Measurements from ENCODE around the gene TSPEAR.
"Not testable (repeated sequence)": the region's sequence is repeated elsewhere in the genome, so short reads cannot be mapped to it uniquely, and the experiment has no call there.

Gene TSPEAR

GRCh38 chr21:44666401-44667320 lies 44.7 kb downstream of the TSPEAR start, which contains the start of gene KRTAP12-2:
KRTAP12-2 (minus strand) TSS chr21:44666927; CDS start chr21:44666886, 41 bp downstream.
- H3K9me3 ChIP-seq (ENCODE audit: control insufficient read depth in 1 of 2, low read length in 2 of 2): peaks cover 0 to 5% of the 10 kb centered on the region in 2 donors
- H3K9ac ChIP-seq (ENCODE audit: low read depth in 1 of 2, low read length in 2 of 2): no peak within 1 kb of the TSS
- no peak within 1 kb of the TSS for H3K27ac ChIP-seq (ENCODE audit: low read depth, low read length)
- no peaks in the 10 kb centered on the region for H3K4me1 ChIP-seq (ENCODE audit: control insufficient read depth in 1 of 2, insufficient read depth in 2 of 2, low read length in 2 of 2)
- no peak within 1 kb of the TSS for H3K4me3 ChIP-seq (ENCODE audit: low read depth in 1 of 2, low read length in 2 of 2)
- H3K27me3 ChIP-seq (ENCODE audit: control insufficient read depth in 1 of 2, insufficient read depth in 2 of 2, low read length in 2 of 2): peaks cover 0 to 3% of the 10 kb centered on the region in 2 donors
- no peaks in the 10 kb centered on the region for H3K36me3 ChIP-seq (ENCODE audit: control insufficient read depth in 1 of 2, insufficient read depth in 2 of 2, low read length in 2 of 2)

- Histone ChIP-seq H3K27me3 (ENCODE audit: control insufficient read depth in 1 of 2, insufficient read depth in 2 of 2, low read length in 2 of 2) (peaks cover 0 to 3% of the 10 kb centered on the region in 2 donors), H3K36me3 (ENCODE audit: control insufficient read depth in 1 of 2, insufficient read depth in 2 of 2, low read length in 2 of 2) (no peaks in the 10 kb centered on the region), H3K9ac (ENCODE audit: low read depth in 1 of 2, low read length in 2 of 2) (no peak overlapping the region), H3K9me3 (ENCODE audit: control insufficient read depth in 1 of 2, low read length in 2 of 2) (no peaks in the 10 kb centered on the region), H3K27ac (ENCODE audit: low read depth, low read length) (no peak overlapping the region), H3K4me1 (ENCODE audit: control insufficient read depth in 1 of 2, insufficient read depth in 2 of 2, low read length in 2 of 2) (no peaks in the 10 kb centered on the region), H3K4me3 (ENCODE audit: low read depth in 1 of 2, low read length in 2 of 2) (no peak overlapping the region)
These were observed 46.7 kb downstream of the TSPEAR start for GRCh38 chr21:44664691-44665090.

- not testable (repeated sequence) for H3K9ac ChIP-seq (ENCODE audit: low read depth in 1 of 2, low read length in 2 of 2)
These were observed 49.8 kb downstream of the TSPEAR start for GRCh38 chr21:44661567-44661966.

GRCh38 chr21:44658913-44659595 lies 52.3 kb downstream of the TSPEAR start:
- Histone ChIP-seq H3K9me3 (ENCODE audit: control insufficient read depth in 1 of 2, low read length in 2 of 2) (no peaks in the 10 kb centered on the region), H3K9ac (ENCODE audit: low read depth in 1 of 2, low read length in 2 of 2) (no peak overlapping the region), H3K36me3 (ENCODE audit: control insufficient read depth in 1 of 2, insufficient read depth in 2 of 2, low read length in 2 of 2) (no peaks in the 10 kb centered on the region), H3K4me1 (ENCODE audit: control insufficient read depth in 1 of 2, insufficient read depth in 2 of 2, low read length in 2 of 2) (peaks cover 0 to 4% of the 10 kb centered on the region in 2 donors), H3K27ac (ENCODE audit: low read depth, low read length) (no peak overlapping the region), H3K4me3 (ENCODE audit: low read depth in 1 of 2, low read length in 2 of 2) (no peak overlapping the region), H3K27me3 (ENCODE audit: control insufficient read depth in 1 of 2, insufficient read depth in 2 of 2, low read length in 2 of 2) (no peaks in the 10 kb centered on the region)

More at GRCh38 chr21:44661567-44661966, 49.8 kb downstream of the TSPEAR start:
- not testable (repeated sequence) for H3K4me1 ChIP-seq (ENCODE audit: control insufficient read depth in 1 of 2, insufficient read depth in 2 of 2, low read length in 2 of 2); H3K4me3 ChIP-seq (ENCODE audit: low read depth in 1 of 2, low read length in 2 of 2); H3K9me3 ChIP-seq (ENCODE audit: control insufficient read depth in 1 of 2, low read length in 2 of 2); H3K27ac ChIP-seq (ENCODE audit: low read depth, low read length); H3K27me3 ChIP-seq (ENCODE audit: control insufficient read depth in 1 of 2, insufficient read depth in 2 of 2, low read length in 2 of 2); H3K36me3 ChIP-seq (ENCODE audit: control insufficient read depth in 1 of 2, insufficient read depth in 2 of 2, low read length in 2 of 2)

- no peak overlapping the region for H3K4me3 ChIP-seq (ENCODE audit: low read depth in 1 of 2, low read length in 2 of 2)
- peaks cover 0 to 4% of the 10 kb centered on the region in 2 donors for H3K4me1 ChIP-seq (ENCODE audit: control insufficient read depth in 1 of 2, insufficient read depth in 2 of 2, low read length in 2 of 2)
- H3K9me3 ChIP-seq (ENCODE audit: control insufficient read depth in 1 of 2, low read length in 2 of 2): no peaks in the 10 kb centered on the region
- H3K27ac ChIP-seq (ENCODE audit: low read depth, low read length): no peak overlapping the region
- H3K9ac ChIP-seq (ENCODE audit: low read depth in 1 of 2, low read length in 2 of 2): no peak overlapping the region
- H3K36me3 ChIP-seq (ENCODE audit: control insufficient read depth in 1 of 2, insufficient read depth in 2 of 2, low read length in 2 of 2): no peaks in the 10 kb centered on the region
- no peaks in the 10 kb centered on the region for H3K27me3 ChIP-seq (ENCODE audit: control insufficient read depth in 1 of 2, insufficient read depth in 2 of 2, low read length in 2 of 2)
These were observed 52.8 kb downstream of the TSPEAR start for GRCh38 chr21:44658541-44658910.

GRCh38 chr21:44657635-44658540 lies 53.5 kb downstream of the TSPEAR start, which contains the start of gene KRTAP12-3:
KRTAP12-3 (plus strand) TSS chr21:44657932; CDS start chr21:44657980, 48 bp downstream.
- H3K27ac ChIP-seq (ENCODE audit: low read depth, low read length): peak within 1 kb of the TSS; percentile 28
- no peaks in the 10 kb centered on the region for H3K9me3 ChIP-seq (ENCODE audit: control insufficient read depth in 1 of 2, low read length in 2 of 2)
- no peaks in the 10 kb centered on the region for H3K36me3 ChIP-seq (ENCODE audit: control insufficient read depth in 1 of 2, insufficient read depth in 2 of 2, low read length in 2 of 2)
- H3K9ac ChIP-seq (ENCODE audit: low read depth in 1 of 2, low read length in 2 of 2): peak within 1 kb of the TSS in 1 of 2 donors; percentile 4
- peaks cover 0 to 4% of the 10 kb centered on the region in 2 donors for H3K4me1 ChIP-seq (ENCODE audit: control insufficient read depth in 1 of 2, insufficient read depth in 2 of 2, low read length in 2 of 2)
- no peaks in the 10 kb centered on the region for H3K27me3 ChIP-seq (ENCODE audit: control insufficient read depth in 1 of 2, insufficient read depth in 2 of 2, low read length in 2 of 2)
- H3K4me3 ChIP-seq (ENCODE audit: low read depth in 1 of 2, low read length in 2 of 2): no peak within 1 kb of the TSS

- Histone ChIP-seq H3K27ac (ENCODE audit: low read depth, low read length) (no peak overlapping the region), H3K9me3 (ENCODE audit: control insufficient read depth in 1 of 2, low read length in 2 of 2) (no peaks in the 10 kb centered on the region), H3K27me3 (ENCODE audit: control insufficient read depth in 1 of 2, insufficient read depth in 2 of 2, low read length in 2 of 2) (no peaks in the 10 kb centered on the region), H3K4me1 (ENCODE audit: control insufficient read depth in 1 of 2, insufficient read depth in 2 of 2, low read length in 2 of 2) (peaks cover 0 to 4% of the 10 kb centered on the region in 2 donors), H3K4me3 (ENCODE audit: low read depth in 1 of 2, low read length in 2 of 2) (no peak overlapping the region), H3K9ac (ENCODE audit: low read depth in 1 of 2, low read length in 2 of 2) (peak overlapping the region in 1 of 2 donors; percentile 4), H3K36me3 (ENCODE audit: control insufficient read depth in 1 of 2, insufficient read depth in 2 of 2, low read length in 2 of 2) (no peaks in the 10 kb centered on the region)
These were observed 54.5 kb downstream of the TSPEAR start for GRCh38 chr21:44656868-44657267.

- no peak within 1 kb of the TSS for H3K27ac ChIP-seq (ENCODE audit: low read depth, low read length)
- no peak within 1 kb of the TSS for H3K4me3 ChIP-seq (ENCODE audit: low read depth in 1 of 2, low read length in 2 of 2)
These were observed 56.7 kb downstream of the TSPEAR start, which contains the start of gene KRTAP12-4 for GRCh38 chr21:44654576-44655175. KRTAP12-4 (minus strand) TSS chr21:44654659; CDS start chr21:44654614, 45 bp downstream.

More at GRCh38 chr21:44654576-44655175, 56.7 kb downstream of the TSPEAR start, which contains the start of gene KRTAP12-4:
- H3K9me3 ChIP-seq (ENCODE audit: control insufficient read depth in 1 of 2, low read length in 2 of 2): no peaks in the 10 kb centered on the region
- H3K4me1 ChIP-seq (ENCODE audit: control insufficient read depth in 1 of 2, insufficient read depth in 2 of 2, low read length in 2 of 2): peaks cover 0 to 4% of the 10 kb centered on the region in 2 donors
- H3K9ac ChIP-seq (ENCODE audit: low read depth in 1 of 2, low read length in 2 of 2): no peak within 1 kb of the TSS
- H3K36me3 ChIP-seq (ENCODE audit: control insufficient read depth in 1 of 2, insufficient read depth in 2 of 2, low read length in 2 of 2): no peaks in the 10 kb centered on the region
- H3K27me3 ChIP-seq (ENCODE audit: control insufficient read depth in 1 of 2, insufficient read depth in 2 of 2, low read length in 2 of 2): no peaks in the 10 kb centered on the region
